GM18873 (cell line): ENCODE data around the gene ARHGEF1.
"Not testable (repeated sequence)": the region's sequence is repeated elsewhere in the genome, so short reads cannot be mapped to it uniquely, and the experiment has no call there.

Source experiments
- ATAC-seq: cut with Tn5 transposase; IDR thresholded peaks from one replicate; pipeline ENCODE4 v1.9.1; 2021; ENCODE audit warnings: mild to moderate bottlenecking, moderate library complexity, moderate number of reproducible peaks; ENCODE audit not compliant: unreplicated experiment, low FRiP score

Gene ARHGEF1

GRCh38 chr19:41861116-41861768 lies 21.7 kb upstream of the ARHGEF1 start:
- ATAC-seq = no peak

- ATAC-seq = no peak
Measured at GRCh38 chr19:41861846-41862245, 21.1 kb upstream of the ARHGEF1 start.

GRCh38 chr19:41862445-41862986 lies 20.5 kb upstream of the ARHGEF1 start:
- no peak for ATAC-seq

GRCh38 chr19:41863209-41863931 lies 19.6 kb upstream of the ARHGEF1 start:
- no peak for ATAC-seq

GRCh38 chr19:41864374-41864773 lies 18.6 kb upstream of the ARHGEF1 start:
- ATAC-seq = no peak

- ATAC-seq = no peak
Measured at GRCh38 chr19:41866284-41866683, 16.7 kb upstream of the ARHGEF1 start.

- no peak for ATAC-seq
Measured at GRCh38 chr19:41868120-41868988, 14.6 kb upstream of the ARHGEF1 start.

- ATAC-seq = no peak
Measured at GRCh38 chr19:41868989-41869300, 14.0 kb upstream of the ARHGEF1 start.

- ATAC-seq = no peak
Measured at GRCh38 chr19:41869374-41869955, 13.5 kb upstream of the ARHGEF1 start.

GRCh38 chr19:41870401-41870873 lies 12.5 kb upstream of the ARHGEF1 start:
- ATAC-seq = no peak

- peak; percentile 43 for ATAC-seq
Measured at GRCh38 chr19:41871573-41872383, 11.2 kb upstream of the ARHGEF1 start.

GRCh38 chr19:41872384-41872774 lies 10.6 kb upstream of the ARHGEF1 start:
- ATAC-seq = no peak

- ATAC-seq = no peak
Measured at GRCh38 chr19:41872775-41873647, 10.0 kb upstream of the ARHGEF1 start.

- not testable (repeated sequence) for ATAC-seq
Measured at GRCh38 chr19:41875973-41876372, 7.0 kb upstream of the ARHGEF1 start.

- peak; percentile 64 for ATAC-seq
Measured at GRCh38 chr19:41876847-41877832, 5.8 kb upstream of the ARHGEF1 start, which contains the start of gene CD79A. Gene CD79A (plus strand): TSS chr19:41877279. CDS start chr19:41877305, 26 bp downstream.

- ATAC-seq = no peak
Measured at GRCh38 chr19:41877916-41878905, 4.8 kb upstream of the ARHGEF1 start.
